Medulla oblongata (tissue), 1 donor: Measurements from ENCODE around the gene SLC2A13.
A peak's percentile ranks its signal among the peaks of the same experiment; 100 is the strongest.
"Not testable (repeated sequence)": the region's sequence is repeated elsewhere in the genome, so short reads cannot be mapped to it uniquely, and the experiment has no call there.

Experiments
- DNase-seq: peaks from one replicate; pipeline ENCODE4 v3.0.0-alpha.2; 2015; ENCODE audit errors: extremely low spot score

SLC2A13 gene

GRCh38 chr12:39812456-39812855, 293.4 kb downstream of the SLC2A13 start:
- not testable (repeated sequence) for DNase-seq

DNA sequence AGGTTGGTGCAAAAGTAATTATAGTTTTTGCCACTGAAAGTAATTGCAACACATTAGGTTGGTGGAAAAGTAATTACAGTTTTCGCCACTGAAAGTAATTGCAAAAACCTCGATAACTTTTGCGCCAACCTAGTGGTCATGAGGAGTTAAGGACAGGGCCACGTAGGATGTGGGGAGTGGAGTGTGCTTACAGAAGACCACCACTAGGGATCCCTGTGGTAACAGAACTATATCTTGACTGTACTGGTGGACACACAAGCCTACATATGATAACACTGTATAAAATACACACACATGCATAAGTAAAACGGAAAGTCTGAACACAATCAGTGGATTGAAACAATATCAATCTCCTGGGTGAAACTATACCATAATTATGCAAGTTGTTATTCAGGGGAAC, 298.8 kb downstream of the SLC2A13 start:
- no peak for DNase-seq

DNA sequence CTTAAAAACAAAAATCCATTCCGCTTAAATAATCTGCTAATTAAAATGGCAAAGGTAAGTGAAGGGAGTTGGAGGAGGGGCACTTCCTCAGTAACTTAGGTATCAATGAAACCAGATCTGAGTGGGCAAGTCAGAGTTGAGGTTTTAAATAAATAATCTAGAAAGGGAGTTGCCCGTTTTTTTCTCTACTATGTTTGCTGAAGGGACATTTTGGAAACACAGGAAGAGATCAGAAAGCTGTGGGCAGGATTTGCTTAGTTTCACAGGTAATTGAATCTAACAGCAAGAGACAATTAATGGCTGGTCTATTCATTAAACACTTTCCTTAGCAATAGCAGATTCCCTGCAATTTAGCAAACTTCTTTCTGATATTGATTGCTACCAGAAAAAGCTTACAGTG, 300.2 kb downstream of the SLC2A13 start:
- DNase-seq: no peak

DNA sequence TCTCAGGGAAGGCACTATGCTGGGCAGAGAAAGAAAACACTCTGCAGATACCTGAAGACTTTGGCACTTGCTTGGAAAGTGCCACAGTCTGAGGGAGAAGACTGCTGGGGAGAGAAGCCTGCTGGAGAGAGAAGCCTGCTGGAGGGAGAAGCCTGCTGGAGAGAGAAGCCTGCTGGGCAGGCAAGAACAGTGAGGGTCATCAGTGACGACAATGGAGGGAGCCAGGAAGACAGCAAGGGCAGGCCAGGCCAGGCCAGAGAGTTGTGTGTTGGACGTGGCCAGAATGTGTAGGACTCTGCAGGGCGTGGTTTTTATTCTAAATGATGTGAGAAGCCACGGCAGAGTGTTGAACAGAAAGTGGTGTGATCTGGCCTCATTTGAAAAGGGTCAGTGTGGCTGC, 301.0 kb downstream of the SLC2A13 start:
- no peak for DNase-seq

- no peak for DNase-seq
Measured at GRCh38 chr12:39804479-39804878, 301.4 kb downstream of the SLC2A13 start.

GRCh38 chr12:39803151-39803550, 302.7 kb downstream of the SLC2A13 start:
- no peak for DNase-seq

DNA sequence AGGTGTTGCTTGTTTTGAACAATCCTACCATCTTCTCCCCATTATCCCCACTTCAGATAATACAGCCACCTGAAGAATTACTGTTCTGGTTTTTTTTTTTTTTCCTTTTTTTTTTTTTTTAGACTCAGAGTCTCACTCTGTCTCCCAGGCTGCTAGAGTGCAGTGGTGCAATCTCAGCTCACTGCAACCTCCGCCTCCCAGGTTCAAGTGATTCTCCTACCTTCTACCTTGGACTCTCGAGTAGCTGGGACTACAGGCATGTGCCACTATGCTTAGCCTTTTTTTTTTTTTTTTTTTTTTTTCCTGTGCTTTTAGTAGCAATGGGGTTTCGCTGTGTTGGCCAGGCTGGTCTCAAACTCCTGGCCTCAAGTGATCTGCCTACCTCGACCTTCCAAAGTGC, 306.9 kb downstream of the SLC2A13 start:
- DNase-seq: no peak

DNA sequence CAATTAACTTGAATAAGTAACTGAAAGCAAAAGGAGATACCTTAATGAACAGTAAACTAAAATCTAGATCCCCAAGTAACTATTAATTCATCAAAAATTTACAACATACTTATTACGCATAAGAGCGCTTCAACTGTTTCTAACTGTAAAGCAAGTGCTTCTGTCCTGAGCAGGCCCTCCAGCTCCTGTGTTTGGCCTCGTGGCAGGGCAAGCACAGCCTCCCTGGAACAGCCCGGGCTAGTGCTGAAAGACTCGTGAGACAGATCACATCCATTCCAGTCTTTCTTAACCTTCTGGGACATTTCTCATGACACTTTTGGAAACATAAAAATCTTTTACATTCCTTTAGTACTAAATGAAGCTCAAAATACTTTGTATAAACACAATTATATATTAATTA, 307.5 kb downstream of the SLC2A13 start:
- DNase-seq: no peak

GRCh38 chr12:39795481-39795880, 310.4 kb downstream of the SLC2A13 start:
- no peak for DNase-seq

DNA sequence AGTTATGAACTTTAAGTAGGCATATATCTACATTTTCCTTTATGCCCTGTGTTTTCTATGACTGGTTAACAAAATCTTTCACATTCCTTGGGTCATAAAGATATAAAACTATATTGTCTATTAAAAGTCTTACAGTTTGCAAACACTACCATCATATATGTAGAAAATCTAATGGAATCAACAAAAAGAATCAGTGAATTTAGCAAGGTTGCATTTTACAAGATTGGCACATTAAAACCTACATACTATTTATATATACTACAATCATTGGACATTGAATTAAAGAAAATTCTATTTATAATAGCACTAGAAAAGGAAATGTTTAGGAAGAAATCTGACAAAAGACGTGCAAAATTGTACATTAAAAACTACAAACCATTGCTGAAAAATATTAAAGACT, 312.9 kb downstream of the SLC2A13 start:
- DNase-seq: no peak

- DNase-seq: no peak
Measured at GRCh38 chr12:39788239-39788638, 317.6 kb downstream of the SLC2A13 start.

DNA sequence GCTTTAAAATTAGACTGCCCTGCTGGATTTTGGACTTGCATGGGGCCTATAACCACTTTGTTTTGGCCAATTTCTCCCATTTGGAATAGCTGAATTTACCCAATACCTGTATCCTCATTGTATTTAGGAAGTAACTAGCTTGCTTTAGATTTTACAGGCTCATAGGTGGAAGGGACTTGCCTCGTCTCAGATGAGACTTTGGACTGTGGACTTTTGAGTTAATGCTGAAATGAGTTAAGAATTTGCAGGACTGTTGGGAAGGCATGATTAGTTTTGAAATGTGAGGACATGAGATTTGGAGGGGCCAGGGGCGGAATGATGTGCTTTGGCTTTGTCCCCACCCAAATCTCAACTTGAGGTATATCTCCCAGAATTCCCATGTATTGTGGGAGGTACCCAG, 320.1 kb downstream of the SLC2A13 start:
- DNase-seq: not testable (repeated sequence)

- DNase-seq: no peak
Measured at GRCh38 chr12:39782026-39782545, 323.8 kb downstream of the SLC2A13 start.

DNA sequence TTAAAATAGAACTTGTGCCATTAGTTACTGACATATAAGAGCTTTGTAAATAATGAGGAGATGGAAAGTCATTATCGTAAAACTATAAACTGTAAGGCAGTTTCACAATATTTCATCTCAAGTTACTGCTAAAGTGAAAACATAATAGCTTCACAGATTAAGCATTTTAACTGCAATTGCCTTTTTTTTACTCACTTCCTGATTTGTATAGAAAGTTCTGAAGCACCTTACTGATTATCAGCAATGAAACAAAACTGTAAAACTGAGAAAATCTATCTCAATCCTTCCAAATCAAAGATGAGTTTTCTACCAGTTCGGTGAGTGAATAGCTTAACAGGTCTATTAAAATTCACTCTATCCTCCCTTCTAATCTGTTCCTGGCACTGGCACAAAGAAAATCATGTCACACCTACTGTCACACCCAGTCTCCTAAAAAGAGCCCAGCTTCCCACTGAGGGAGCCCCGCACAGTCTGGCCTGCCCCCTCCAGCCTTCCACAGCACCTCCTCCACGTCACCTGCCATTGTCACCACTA, 324.9 kb downstream of the SLC2A13 start:
- no peak for DNase-seq

- no peak for DNase-seq
Measured at GRCh38 chr12:39780411-39780912, 325.4 kb downstream of the SLC2A13 start.

- DNase-seq: no peak
Measured at GRCh38 chr12:39779768-39780340, 326.0 kb downstream of the SLC2A13 start.

- no peak for DNase-seq
Measured at GRCh38 chr12:39777465-39777864, 328.4 kb downstream of the SLC2A13 start.

DNA sequence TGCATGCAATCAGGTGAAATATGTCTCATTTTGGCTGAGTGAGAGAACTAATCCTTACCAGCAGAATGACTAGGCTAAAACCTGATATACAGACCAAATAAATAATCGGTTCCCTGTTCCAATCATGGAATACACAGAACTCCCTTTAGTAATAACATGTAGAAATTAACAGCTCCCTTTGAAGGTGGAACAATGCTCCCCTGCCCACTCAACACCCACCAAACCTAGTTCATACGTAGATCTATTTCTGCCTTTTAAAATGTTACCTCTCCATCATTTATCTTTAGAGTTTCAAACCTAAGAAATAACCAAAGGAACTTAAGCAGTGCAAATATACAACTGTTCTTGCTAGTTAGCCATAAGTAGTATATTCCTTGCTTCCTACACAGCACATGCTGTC, 332.6 kb downstream of the SLC2A13 start:
- DNase-seq: no peak

DNA sequence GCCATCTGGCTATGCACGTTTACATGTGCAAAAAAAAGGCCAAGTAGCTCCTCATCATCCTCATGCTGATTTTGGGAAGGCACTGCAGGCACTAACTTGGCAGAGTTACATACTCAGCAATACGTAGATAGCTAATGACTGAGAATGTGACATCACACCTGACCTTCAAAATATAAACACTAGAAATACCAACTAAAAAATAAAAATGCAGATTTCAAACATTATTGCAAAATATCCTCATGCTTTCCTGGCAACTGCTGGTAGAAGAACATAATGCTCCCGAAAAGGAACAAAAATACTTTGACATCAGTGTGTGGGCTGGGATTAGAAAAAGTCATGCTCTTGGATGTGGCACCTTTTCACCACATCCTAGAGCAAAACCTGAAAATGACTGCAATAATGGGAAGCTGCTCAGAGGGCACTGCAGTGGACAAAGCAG, 333.0 kb downstream of the SLC2A13 start:
- no peak for DNase-seq

GRCh38 chr12:39771456-39771855, 334.4 kb downstream of the SLC2A13 start:
- DNase-seq: no peak

GRCh38 chr12:39764944-39765560, 340.8 kb downstream of the SLC2A13 start:
- DNase-seq: peak; percentile 40

- no peak for DNase-seq
Measured at GRCh38 chr12:39763890-39764169, 342.1 kb downstream of the SLC2A13 start.
